Panc1 (cell line): ENCODE measurements around the gene CWC25. TPM values are rescaled to one million over a fixed set of nuclear protein-coding genes. Genes with fewer than 3 reads are reported as not detected.

Experiments used
- ATAC-seq: fragments of 200-7000 bp; cut with Tn5 transposase; 2 replicates; pipeline ENCODE4 v1.9.1; 2020; ENCODE audit warnings: mild to moderate bottlenecking, moderate library complexity
- BruUV-seq: library from RNA; stranded (reverse); fragments of 400-500 nt; replicated peaks from 2 replicates; lab custom pipeline; 2021; lab: Mats Ljungman, UMichigan
- CTCF ChIA-PET: fragments of 300-600 bp; sonication (Branson Sonifier 250); formaldehyde crosslinking; loops from one replicate; lab custom pipeline; 2022; ENCODE audit warnings: antibody characterized with exemption; lab: Charles Lee
- POLR2A ChIA-PET: fragments of 300-600 bp; sonication (Branson Sonifier 250); formaldehyde crosslinking; loops from one replicate; lab custom pipeline; 2022; ENCODE audit warnings: antibody characterized with exemption; lab: Charles Lee
- DNase-seq: peaks from one replicate; pipeline ENCODE4 v3.0.0-alpha.2; 2010; ENCODE audit warnings: low read depth, low spot score
- H3K27ac ChIP-seq: 2 replicates; pipeline ENCODE4 v1.5.1; 2011; ENCODE audit warnings: mild to moderate bottlenecking, low read length, inconsistent platforms
- H3K27me3 ChIP-seq: fragments of 200-500 bp; sonication (Bioruptor generic); 2 replicates; pipeline ENCODE4 v1.6.0; 2014; ENCODE audit warnings: low read length, inconsistent platforms; ENCODE audit not compliant: control insufficient read depth, insufficient read depth
- H3K36me3 ChIP-seq: fragments of 200-500 bp; sonication (Bioruptor generic); 2 replicates; pipeline ENCODE4 v1.5.1; 2014; ENCODE audit warnings: inconsistent platforms, mild to moderate bottlenecking, low read length, moderate library complexity; ENCODE audit not compliant: control insufficient read depth, insufficient read depth
- H3K4me1 ChIP-seq: 2 replicates; pipeline ENCODE4 v1.5.1; 2011; ENCODE audit warnings: inconsistent platforms, mild to moderate bottlenecking, low read length, moderate library complexity; ENCODE audit not compliant: control insufficient read depth, insufficient read depth
- H3K4me3 ChIP-seq, 2 experiments: 2 replicates each; pipeline ENCODE4 v1.5.1; 2011 to 2012; ENCODE audit warnings: low read depth in 2 of 2, low read length in 2 of 2, mild to moderate bottlenecking in 2 of 2, inconsistent platforms in 1 of 2, moderate library complexity in 1 of 2
- H3K9me3 ChIP-seq: fragments of 200-500 bp; sonication (Bioruptor generic); 2 replicates; pipeline ENCODE4 v1.5.1; 2014; ENCODE audit warnings: low read depth, mild to moderate bottlenecking, inconsistent platforms, low read length, moderate library complexity; ENCODE audit not compliant: control insufficient read depth, insufficient read depth
- POLR2AphosphoS5 ChIP-seq: IDR thresholded peaks from 2 replicates; pipeline ENCODE4 v1.6.1; 2012; ENCODE audit warnings: mild to moderate bottlenecking, low read depth, low read length, moderate library complexity
- SIN3A ChIP-seq: IDR thresholded peaks from 2 replicates; pipeline ENCODE4 v1.6.1; 2012; ENCODE audit warnings: low read depth, mild to moderate bottlenecking, low read length, moderate library complexity, borderline replicate concordance; ENCODE audit not compliant: insufficient read depth
- TCF7L2 ChIP-seq: IDR thresholded peaks from 2 replicates; pipeline ENCODE4 v1.6.1; 2011; ENCODE audit warnings: mild to moderate bottlenecking, low read depth, low read length, inconsistent platforms
- in situ Hi-C: cut with HindIII; loops from 2 replicates; pipeline ENCODE4 v1.10.0; 2016; ENCODE audit warnings: low sequenced_read_pairs, low pct_unique_long_range_greater_than_20kb
- intact Hi-C: fragments of 100-400 bp; cut with micrococcal nuclease; formaldehyde crosslinking; loops from one replicate; pipeline ENCODE4 v1.10.0; 2022; ENCODE audit not compliant: unreplicated experiment
- total RNA-seq: library from RNA; stranded (reverse); gene quantifications from one replicate; pipeline ENCODE4 v1.2.1, GENCODE V29; 2021; ENCODE audit not compliant: unreplicated experiment
- TF ChIP-seq, protein P1 (sequence below): fragments of 450-650 bp; IDR thresholded peaks from 2 replicates; pipeline ENCODE4 v1.5.1; 2017; ENCODE audit warnings: mild to moderate bottlenecking
- TF ChIP-seq, protein P2 (sequence below), 2 experiments: IDR thresholded peaks; 2 replicates each; pipeline ENCODE4 v1.6.1; 2011 to 2012; ENCODE audit warnings: low read depth in 2 of 2, control low read depth in 1 of 2, low read length in 1 of 2, mild to moderate bottlenecking in 1 of 2, moderate library complexity in 1 of 2; ENCODE audit not compliant: insufficient read depth in 1 of 2

CWC25 gene
- total RNA-seq, 1 experiment from 2014 or later = 13.6 TPM

DNA sequence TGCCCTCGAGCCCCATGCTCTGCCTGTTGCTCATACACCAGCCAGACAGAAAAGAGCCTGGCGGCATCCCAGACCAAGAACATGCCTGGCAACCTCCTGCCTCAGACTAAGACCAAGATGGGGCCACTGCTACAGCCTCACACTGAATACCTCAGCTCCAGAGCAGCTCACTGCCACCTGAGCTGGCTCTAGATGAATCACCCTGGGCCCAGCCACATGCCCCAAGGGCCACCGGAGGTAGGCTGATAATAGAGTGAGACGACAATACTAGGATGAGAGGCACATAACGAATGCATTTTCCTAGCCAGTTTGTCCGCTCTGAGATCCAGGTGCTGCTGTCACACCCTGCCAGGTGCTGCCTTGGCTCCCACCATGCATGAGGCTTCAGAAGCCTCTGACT, 38.7 kb downstream of the CWC25 start:
- ChIA-PET POLR2A (no interaction called here), CTCF (no interaction called here)
- TF ChIP-seq TCF7L2 (no peak), SIN3A (no peak)
- TF ChIP-seq, protein P1, sequence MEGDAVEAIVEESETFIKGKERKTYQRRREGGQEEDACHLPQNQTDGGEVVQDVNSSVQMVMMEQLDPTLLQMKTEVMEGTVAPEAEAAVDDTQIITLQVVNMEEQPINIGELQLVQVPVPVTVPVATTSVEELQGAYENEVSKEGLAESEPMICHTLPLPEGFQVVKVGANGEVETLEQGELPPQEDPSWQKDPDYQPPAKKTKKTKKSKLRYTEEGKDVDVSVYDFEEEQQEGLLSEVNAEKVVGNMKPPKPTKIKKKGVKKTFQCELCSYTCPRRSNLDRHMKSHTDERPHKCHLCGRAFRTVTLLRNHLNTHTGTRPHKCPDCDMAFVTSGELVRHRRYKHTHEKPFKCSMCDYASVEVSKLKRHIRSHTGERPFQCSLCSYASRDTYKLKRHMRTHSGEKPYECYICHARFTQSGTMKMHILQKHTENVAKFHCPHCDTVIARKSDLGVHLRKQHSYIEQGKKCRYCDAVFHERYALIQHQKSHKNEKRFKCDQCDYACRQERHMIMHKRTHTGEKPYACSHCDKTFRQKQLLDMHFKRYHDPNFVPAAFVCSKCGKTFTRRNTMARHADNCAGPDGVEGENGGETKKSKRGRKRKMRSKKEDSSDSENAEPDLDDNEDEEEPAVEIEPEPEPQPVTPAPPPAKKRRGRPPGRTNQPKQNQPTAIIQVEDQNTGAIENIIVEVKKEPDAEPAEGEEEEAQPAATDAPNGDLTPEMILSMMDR = no peak
- in situ Hi-C loops = no loop called here
- Histone ChIP-seq H3K27me3 (no peaks in the 10 kb centered on the region), H3K4me1 (peaks cover 4% of the 10 kb centered on the region; the same call in 1 of the 2 replicates), H3K9me3 (no peaks in the 10 kb centered on the region), H3K4me3 (no peak overlapping the region), H3K36me3 (peaks cover 3% of the 10 kb centered on the region), H3K27ac (no peak overlapping the region)
- intact Hi-C loops = no loop called here
- no peak for DNase-seq
- ATAC-seq = no peak
- BruUV-seq = no TSS peak

DNA sequence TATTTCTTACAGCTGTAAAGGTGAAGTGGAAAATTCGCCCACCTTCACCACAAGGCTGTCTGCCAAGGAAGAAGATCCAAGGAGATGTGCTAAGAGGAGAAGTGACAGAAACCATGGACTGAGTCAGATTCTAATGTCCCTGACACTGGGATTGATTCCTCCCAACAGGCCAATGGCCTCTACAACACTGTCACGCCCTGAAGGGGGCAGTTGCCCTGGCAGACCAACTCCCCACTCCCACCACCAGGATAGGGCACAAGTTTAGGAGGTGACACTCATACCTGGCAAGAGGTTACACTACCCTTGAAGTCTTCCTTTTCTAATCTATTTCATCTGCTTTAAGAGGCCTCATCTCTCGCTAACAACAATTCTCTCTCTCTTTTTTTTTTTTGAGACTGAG, 41.9 kb downstream of the CWC25 start:
- BruUV-seq = no TSS peak
- no peaks in the 10 kb centered on the region for H3K27me3 ChIP-seq
- no peaks in the 10 kb centered on the region for H3K4me1 ChIP-seq
- ATAC-seq = no peak
- ChIA-PET CTCF (no interaction called here), POLR2A (no interaction called here)
- peaks cover 3% of the 10 kb centered on the region for H3K36me3 ChIP-seq
- DNase-seq = no peak
- no peak for TF ChIP-seq TCF7L2
- TF ChIP-seq POLR2AphosphoS5 = no peak
- TF ChIP-seq, protein P2, sequence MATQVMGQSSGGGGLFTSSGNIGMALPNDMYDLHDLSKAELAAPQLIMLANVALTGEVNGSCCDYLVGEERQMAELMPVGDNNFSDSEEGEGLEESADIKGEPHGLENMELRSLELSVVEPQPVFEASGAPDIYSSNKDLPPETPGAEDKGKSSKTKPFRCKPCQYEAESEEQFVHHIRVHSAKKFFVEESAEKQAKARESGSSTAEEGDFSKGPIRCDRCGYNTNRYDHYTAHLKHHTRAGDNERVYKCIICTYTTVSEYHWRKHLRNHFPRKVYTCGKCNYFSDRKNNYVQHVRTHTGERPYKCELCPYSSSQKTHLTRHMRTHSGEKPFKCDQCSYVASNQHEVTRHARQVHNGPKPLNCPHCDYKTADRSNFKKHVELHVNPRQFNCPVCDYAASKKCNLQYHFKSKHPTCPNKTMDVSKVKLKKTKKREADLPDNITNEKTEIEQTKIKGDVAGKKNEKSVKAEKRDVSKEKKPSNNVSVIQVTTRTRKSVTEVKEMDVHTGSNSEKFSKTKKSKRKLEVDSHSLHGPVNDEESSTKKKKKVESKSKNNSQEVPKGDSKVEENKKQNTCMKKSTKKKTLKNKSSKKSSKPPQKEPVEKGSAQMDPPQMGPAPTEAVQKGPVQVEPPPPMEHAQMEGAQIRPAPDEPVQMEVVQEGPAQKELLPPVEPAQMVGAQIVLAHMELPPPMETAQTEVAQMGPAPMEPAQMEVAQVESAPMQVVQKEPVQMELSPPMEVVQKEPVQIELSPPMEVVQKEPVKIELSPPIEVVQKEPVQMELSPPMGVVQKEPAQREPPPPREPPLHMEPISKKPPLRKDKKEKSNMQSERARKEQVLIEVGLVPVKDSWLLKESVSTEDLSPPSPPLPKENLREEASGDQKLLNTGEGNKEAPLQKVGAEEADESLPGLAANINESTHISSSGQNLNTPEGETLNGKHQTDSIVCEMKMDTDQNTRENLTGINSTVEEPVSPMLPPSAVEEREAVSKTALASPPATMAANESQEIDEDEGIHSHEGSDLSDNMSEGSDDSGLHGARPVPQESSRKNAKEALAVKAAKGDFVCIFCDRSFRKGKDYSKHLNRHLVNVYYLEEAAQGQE (IDR thresholded peaks at IDR 0.05; ENCODE audit: insufficient read depth in 1 of 2, low read depth in 2 of 2, low read length in 1 of 2) = no peak
- no peak for TF ChIP-seq SIN3A
- TF ChIP-seq, protein P1 = no peak
- H3K9me3 ChIP-seq = no peaks in the 10 kb centered on the region
- intact Hi-C loops (no loop called here), in situ Hi-C loops (no loop called here)
- no peak overlapping the region for H3K4me3 ChIP-seq
- no peak overlapping the region for H3K27ac ChIP-seq
